CD4-positive, CD25-positive, alpha-beta regulatory T cell (primary cell): ENCODE results near the gene KATNB1. TPM values are rescaled to one million over a fixed set of nuclear protein-coding genes. Genes with fewer than 3 reads are reported as not detected.

Source experiments
- ATAC-seq, 2 donors: fragments of 150-1000 bp; cut with Tn5 transposase; one replicate each; pipeline ENCODE4 v1.10.0; 2021; ENCODE audit warnings: low read depth in 2 of 2, moderate number of reproducible peaks in 2 of 2, moderate library complexity in 1 of 2
- DNase-seq, 3 donors: peaks; one replicate each; pipeline versions ENCODE4 v3.0.0 to v3.0.0-alpha.2; 2012 to 2022; ENCODE audit warnings: mixed read lengths in 1 of 3
- H3K27ac ChIP-seq: one replicate; pipeline ENCODE4 v1.7.0; 2013; ENCODE audit warnings: mild to moderate bottlenecking, low read length; ENCODE audit not compliant: insufficient read depth, poor library complexity, severe bottlenecking
- H3K27me3 ChIP-seq: one replicate; pipeline ENCODE4 v1.7.0; 2013; ENCODE audit warnings: low read length; ENCODE audit not compliant: control insufficient read depth, insufficient read depth
- H3K36me3 ChIP-seq: one replicate; pipeline ENCODE4 v1.7.0; 2013; ENCODE audit warnings: mild to moderate bottlenecking, low read length, moderate library complexity; ENCODE audit not compliant: control insufficient read depth, insufficient read depth
- H3K4me1 ChIP-seq: 2 replicates; pipeline ENCODE4 v1.7.0; 2013; ENCODE audit warnings: mild to moderate bottlenecking, low read length; ENCODE audit not compliant: insufficient read depth, control insufficient read depth, poor library complexity, severe bottlenecking
- H3K4me3 ChIP-seq: one replicate; pipeline ENCODE4 v1.7.0; 2013; ENCODE audit warnings: low read depth, mild to moderate bottlenecking, low read length, moderate library complexity
- H3K9me3 ChIP-seq, 2 experiments: 1 replicate in 1 of 2; 2 replicates in 1 of 2; pipeline ENCODE4 v1.7.0; 2013; ENCODE audit warnings: low read length in 2 of 2, mild to moderate bottlenecking in 1 of 2, moderate library complexity in 1 of 2; ENCODE audit not compliant: control insufficient read depth in 2 of 2
- H3K27ac Mint-ChIP-seq, 3 donors: one replicate each; pipeline ENCODE4 v1.8.0; 2020 to 2022; ENCODE audit warnings: mild to moderate bottlenecking in 3 of 3, mixed read lengths in 3 of 3, moderate library complexity in 2 of 3
- H3K27me3 Mint-ChIP-seq: one replicate; pipeline ENCODE4 v1.8.0; 2022; ENCODE audit warnings: mild to moderate bottlenecking, mixed read lengths
- H3K36me3 Mint-ChIP-seq: one replicate; pipeline ENCODE4 v1.8.0; 2020; ENCODE audit warnings: mixed read lengths
- H3K4me1 Mint-ChIP-seq, 4 donors: one replicate each; pipeline ENCODE4 v1.8.0; 2020 to 2022; ENCODE audit warnings: mixed read lengths in 4 of 4, mild to moderate bottlenecking in 1 of 4
- H3K4me3 Mint-ChIP-seq, 4 donors: one replicate each; pipeline ENCODE4 v1.8.0; 2020 to 2022; ENCODE audit warnings: mild to moderate bottlenecking in 4 of 4, mixed read lengths in 4 of 4, moderate library complexity in 3 of 4
- H3K9me3 Mint-ChIP-seq, 7 donors: one replicate each; pipeline ENCODE4 v1.8.0; 2020 to 2022; ENCODE audit warnings: mixed read lengths in 7 of 7, mild to moderate bottlenecking in 3 of 7, moderate library complexity in 2 of 7
- polyA plus RNA-seq, 4 donors: library from polyadenylated mRNA; unstranded; fragments of 300-500 nt; fragmentation: Illumina TruSeq; gene quantifications; one replicate each; pipeline ENCODE4 v1.2.3, GENCODE V29; 2021
- total RNA-seq: library from RNA; stranded (reverse); gene quantifications from one replicate; pipeline ENCODE4 v1.2.3, GENCODE V29; 2022

The KATNB1 gene
- total and polyA plus RNA-seq, 5 donors from 2014 or later: 12.8 to 20.3 (median 17.5) TPM

DNA sequence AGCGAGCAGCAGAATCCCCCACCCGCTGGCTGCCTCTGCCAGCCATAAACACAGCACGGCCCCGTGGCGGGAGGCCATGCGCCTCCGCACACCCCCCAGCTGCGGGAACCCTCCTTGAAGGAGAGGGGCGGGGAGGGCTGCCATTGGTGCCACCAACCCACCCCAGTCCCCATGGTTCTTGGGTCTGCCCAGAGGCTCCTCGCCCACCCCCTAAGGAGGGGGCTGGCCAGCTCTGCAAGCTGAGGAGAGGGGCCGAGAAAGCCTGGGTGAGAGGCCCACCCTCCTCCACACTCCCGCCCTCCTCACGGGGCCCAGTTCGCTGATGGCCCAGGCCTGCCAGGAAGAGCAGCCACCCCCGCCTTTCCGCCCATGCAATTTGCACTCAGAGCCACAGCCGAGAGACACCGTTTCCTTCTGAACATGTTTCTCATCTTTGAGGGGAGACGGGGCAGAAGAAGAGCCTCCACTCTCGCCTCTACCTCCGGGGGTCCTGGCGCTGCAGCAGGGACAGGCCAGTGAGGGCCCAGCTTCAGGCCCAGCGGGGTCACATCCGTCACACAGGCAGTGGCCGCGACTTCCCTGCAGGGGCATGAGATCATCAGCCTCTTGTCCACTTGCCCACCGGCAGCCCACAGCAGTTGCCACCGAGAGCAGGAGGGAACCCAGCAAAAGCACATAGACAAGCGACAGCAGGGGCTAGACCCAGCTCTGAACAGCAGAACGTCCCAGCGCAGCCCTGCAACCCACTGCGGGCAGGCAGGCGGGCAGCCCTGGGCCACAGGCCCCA is 23.0 kb downstream of the KATNB1 start:
- H3K27ac Mint-ChIP-seq: no peak overlapping the region
- H3K27ac ChIP-seq: no peak overlapping the region
- ATAC-seq: no peak

DNA sequence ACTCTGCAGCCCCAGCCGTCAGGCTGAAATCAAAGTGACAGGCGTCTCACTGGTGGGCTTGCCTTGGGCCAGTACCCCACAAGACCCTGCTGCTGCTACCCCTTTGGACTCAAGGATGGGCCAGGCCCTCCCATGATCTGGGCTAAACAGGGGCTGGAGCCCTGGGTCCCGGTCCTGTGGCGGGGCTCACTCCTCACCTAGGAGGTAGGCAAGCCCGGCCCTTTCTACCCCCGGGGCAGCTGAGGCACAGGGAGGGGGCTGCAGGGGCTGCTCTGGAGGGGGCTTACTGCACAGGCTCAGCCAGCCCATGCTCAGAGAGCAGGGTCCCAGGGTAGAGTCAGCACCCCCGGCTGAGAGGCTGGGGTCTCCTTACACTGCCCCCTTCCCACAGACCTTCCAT is 23.6 kb downstream of the KATNB1 start:
- H3K27me3 Mint-ChIP-seq: no peaks in the 10 kb centered on the region
- no peaks in the 10 kb centered on the region for H3K4me1 ChIP-seq
- H3K27ac ChIP-seq: no peak overlapping the region
- H3K4me3 Mint-ChIP-seq: no peak overlapping the region
- H3K27ac Mint-ChIP-seq: no peak overlapping the region
- H3K36me3 ChIP-seq: no peaks in the 10 kb centered on the region
- H3K4me3 ChIP-seq: no peak overlapping the region
- no peaks in the 10 kb centered on the region for H3K9me3 Mint-ChIP-seq
- H3K4me1 Mint-ChIP-seq: no peaks in the 10 kb centered on the region
- no peaks in the 10 kb centered on the region for H3K27me3 ChIP-seq
- peaks cover 4% of the 10 kb centered on the region for H3K36me3 Mint-ChIP-seq
- no peaks in the 10 kb centered on the region for H3K9me3 ChIP-seq
- DNase-seq (no peak), ATAC-seq (no peak)

More for the DNA sequence above, 23.0 kb downstream of the KATNB1 start:
- Mint-ChIP-seq H3K4me3 (no peak overlapping the region), H3K27me3 (no peaks in the 10 kb centered on the region), H3K4me1 (no peaks in the 10 kb centered on the region), H3K9me3 (no peaks in the 10 kb centered on the region), H3K36me3 (peaks cover 6% of the 10 kb centered on the region)
- Histone ChIP-seq H3K4me1 (no peaks in the 10 kb centered on the region), H3K9me3 (no peaks in the 10 kb centered on the region), H3K4me3 (no peak overlapping the region), H3K36me3 (no peaks in the 10 kb centered on the region), H3K27me3 (no peaks in the 10 kb centered on the region)
- DNase-seq: no peak

DNA sequence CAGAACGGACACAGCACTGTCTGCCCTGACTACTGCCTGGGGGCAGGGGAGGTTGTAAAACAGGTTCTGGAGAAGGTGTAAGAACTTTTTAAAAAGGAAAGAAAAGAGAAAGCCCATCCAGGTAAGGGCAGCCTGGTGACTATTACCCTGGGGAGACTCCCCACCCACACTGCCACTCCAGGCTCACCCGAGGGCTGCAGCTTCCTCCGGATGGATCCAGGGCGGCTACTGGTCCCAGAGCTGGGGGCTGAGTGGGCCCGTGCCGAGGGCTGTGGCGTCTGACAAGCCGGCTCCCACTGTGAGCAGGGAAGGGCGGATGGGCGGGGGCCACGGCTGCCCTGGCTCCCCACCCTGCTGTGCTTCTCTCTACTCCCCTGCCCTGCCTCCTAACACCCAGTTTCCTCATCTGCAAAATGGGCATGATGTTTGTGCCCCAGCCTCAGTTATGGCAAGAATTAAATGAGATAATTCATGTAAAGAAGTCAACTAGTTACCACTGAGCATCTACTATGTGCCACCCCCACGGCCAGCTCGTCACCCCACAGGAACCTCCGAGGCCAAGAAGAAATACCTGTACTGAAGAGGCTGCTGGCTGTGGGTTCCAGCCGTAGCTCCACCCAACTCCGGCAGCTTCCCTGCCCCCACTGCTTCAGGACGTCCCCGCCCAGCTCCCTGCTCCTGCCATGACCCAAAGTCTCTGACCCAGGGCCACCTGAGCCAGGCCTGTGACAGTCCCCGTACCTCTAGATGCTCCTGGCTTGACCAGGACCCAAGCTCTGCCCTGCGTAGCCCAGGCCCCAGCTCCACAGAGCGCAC is 24.2 kb downstream of the KATNB1 start:
- no peak overlapping the region for H3K27ac Mint-ChIP-seq
- DNase-seq (no peak), ATAC-seq (no peak)
- H3K4me1 ChIP-seq: no peaks in the 10 kb centered on the region
- no peaks in the 10 kb centered on the region for H3K36me3 ChIP-seq
- H3K27me3 ChIP-seq: no peaks in the 10 kb centered on the region
- H3K27me3 Mint-ChIP-seq: no peaks in the 10 kb centered on the region
- no peaks in the 10 kb centered on the region for H3K9me3 ChIP-seq
- H3K36me3 Mint-ChIP-seq: no peaks in the 10 kb centered on the region
- H3K4me3 ChIP-seq: no peak overlapping the region
- H3K4me1 Mint-ChIP-seq: no peaks in the 10 kb centered on the region
- H3K27ac ChIP-seq: no peak overlapping the region
- H3K4me3 Mint-ChIP-seq: no peak overlapping the region
- H3K9me3 Mint-ChIP-seq: no peaks in the 10 kb centered on the region

GRCh38 chr16:57760357-57761160 is 25.0 kb downstream of the KATNB1 start:
- Mint-ChIP-seq H3K27me3 (no peaks in the 10 kb centered on the region), H3K9me3 (no peaks in the 10 kb centered on the region), H3K4me3 (no peak overlapping the region), H3K36me3 (no peaks in the 10 kb centered on the region), H3K4me1 (no peaks in the 10 kb centered on the region), H3K27ac (no peak overlapping the region)
- H3K9me3 ChIP-seq: no peaks in the 10 kb centered on the region
- DNase-seq (no peak), ATAC-seq (no peak)
- H3K4me3 ChIP-seq: no peak overlapping the region
- H3K36me3 ChIP-seq: no peaks in the 10 kb centered on the region
- no peaks in the 10 kb centered on the region for H3K27me3 ChIP-seq
- H3K27ac ChIP-seq: no peak overlapping the region
- no peaks in the 10 kb centered on the region for H3K4me1 ChIP-seq

DNA sequence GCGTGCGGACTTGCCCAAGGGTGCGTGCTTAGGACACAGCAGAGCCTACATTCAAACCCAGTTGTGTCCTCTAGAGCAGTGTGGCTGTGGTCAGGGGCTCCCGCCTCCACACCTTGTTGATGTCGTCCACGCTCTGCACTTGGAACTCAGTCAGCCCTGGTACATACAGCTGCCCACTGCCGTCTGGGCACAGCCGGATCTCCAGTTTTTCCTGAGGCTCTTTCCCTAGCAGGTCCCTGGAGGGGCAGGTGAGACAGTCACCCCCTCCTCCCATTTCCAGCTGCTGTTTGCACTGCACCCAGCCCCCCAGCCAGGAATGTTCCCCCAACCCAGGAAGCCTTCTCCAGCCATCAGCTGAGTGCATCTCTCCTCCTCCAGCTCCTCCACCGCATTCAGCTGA is 25.7 kb downstream of the KATNB1 start:
- Mint-ChIP-seq H3K9me3 (no peaks in the 10 kb centered on the region), H3K27me3 (no peaks in the 10 kb centered on the region), H3K4me3 (no peak overlapping the region), H3K27ac (no peak overlapping the region), H3K36me3 (no peaks in the 10 kb centered on the region), H3K4me1 (no peaks in the 10 kb centered on the region)
- no peak for ATAC-seq
- no peaks in the 10 kb centered on the region for H3K9me3 ChIP-seq
- H3K27ac ChIP-seq: no peak overlapping the region
- DNase-seq: no peak
- no peak overlapping the region for H3K4me3 ChIP-seq
- H3K36me3 ChIP-seq: no peaks in the 10 kb centered on the region
- no peaks in the 10 kb centered on the region for H3K4me1 ChIP-seq
- H3K27me3 ChIP-seq: no peaks in the 10 kb centered on the region

DNA sequence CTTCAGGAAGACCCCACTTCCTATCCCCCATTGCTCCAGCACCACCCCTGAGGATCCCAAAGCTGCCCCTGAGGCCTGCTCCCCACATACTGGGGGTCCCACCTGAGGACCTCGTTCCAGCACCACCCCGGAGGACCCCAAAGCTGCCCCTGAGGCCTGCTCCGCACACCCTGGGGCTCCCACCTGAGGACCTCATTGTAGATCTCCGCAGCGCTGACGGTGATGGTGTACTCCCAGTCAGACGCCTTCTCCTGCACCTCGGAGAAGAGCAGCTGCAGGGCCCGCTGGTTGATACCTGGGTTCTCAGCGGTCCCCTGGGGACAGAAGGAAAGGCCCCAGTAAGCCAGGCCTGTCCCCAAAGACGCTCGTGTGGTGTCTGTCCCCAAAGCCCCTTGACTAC is 26.4 kb downstream of the KATNB1 start:
- H3K27ac Mint-ChIP-seq: peak overlapping the region in 1 of 3 donors; percentile 52
- Histone ChIP-seq H3K27ac (no peak overlapping the region), H3K9me3 (no peaks in the 10 kb centered on the region), H3K36me3 (no peaks in the 10 kb centered on the region), H3K4me1 (no peaks in the 10 kb centered on the region), H3K4me3 (no peak overlapping the region), H3K27me3 (no peaks in the 10 kb centered on the region)
- H3K27me3 Mint-ChIP-seq: no peaks in the 10 kb centered on the region
- H3K4me1 Mint-ChIP-seq: no peaks in the 10 kb centered on the region
- no peak overlapping the region for H3K4me3 Mint-ChIP-seq
- H3K36me3 Mint-ChIP-seq: no peaks in the 10 kb centered on the region
- DNase-seq: no peak
- no peaks in the 10 kb centered on the region for H3K9me3 Mint-ChIP-seq
- ATAC-seq: no peak

DNA sequence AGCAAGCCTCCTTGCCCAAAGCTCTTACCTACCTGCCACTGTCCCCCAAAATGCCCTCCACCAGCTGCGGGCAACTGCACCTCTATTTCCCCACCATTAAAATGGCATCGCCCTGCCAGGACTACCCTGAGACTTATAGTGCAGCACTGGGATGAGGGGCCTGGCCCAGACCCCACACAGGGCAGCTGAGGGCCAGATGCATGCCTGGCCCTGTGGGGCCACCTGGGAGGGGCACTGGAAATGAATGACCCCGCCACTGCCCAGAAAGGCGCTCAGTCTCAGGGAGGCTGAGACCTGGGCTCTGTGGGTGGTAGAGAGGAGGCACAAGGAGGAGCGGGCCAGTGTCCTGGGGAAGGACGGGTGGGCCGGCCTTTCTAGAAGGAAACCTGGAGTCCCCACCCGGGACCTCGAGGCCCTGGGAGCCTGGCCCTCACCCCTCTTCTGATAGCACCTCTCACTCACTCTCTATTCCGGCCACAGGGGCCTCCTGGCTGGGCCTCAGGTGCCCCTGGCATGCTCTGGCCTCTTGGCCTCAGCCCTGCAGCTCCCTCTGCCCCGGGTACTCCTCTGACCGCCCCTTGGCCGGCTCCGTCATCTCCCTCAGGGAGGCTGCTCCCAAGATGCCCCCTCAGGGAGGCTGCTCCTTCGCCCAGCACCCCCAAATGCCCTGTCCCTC is 26.9 kb downstream of the KATNB1 start:
- no peak overlapping the region for H3K27ac ChIP-seq
- no peaks in the 10 kb centered on the region for H3K9me3 ChIP-seq
- H3K27me3 ChIP-seq: no peaks in the 10 kb centered on the region
- Mint-ChIP-seq H3K9me3 (no peaks in the 10 kb centered on the region), H3K36me3 (no peaks in the 10 kb centered on the region), H3K4me3 (no peak overlapping the region), H3K4me1 (no peaks in the 10 kb centered on the region), H3K27me3 (no peaks in the 10 kb centered on the region), H3K27ac (peak overlapping the region in 1 of 3 donors; percentile 52)
- no peaks in the 10 kb centered on the region for H3K4me1 ChIP-seq
- no peak overlapping the region for H3K4me3 ChIP-seq
- ATAC-seq (no peak), DNase-seq (no peak)
- no peaks in the 10 kb centered on the region for H3K36me3 ChIP-seq
